ENCODE results near the gene GNLY.
"Not testable (repeated sequence)": the region's sequence is repeated elsewhere in the genome, so short reads cannot be mapped to it uniquely, and the experiment has no call there.

The GNLY gene

GRCh38 chr2:85714421-85714820 is 20.3 kb downstream of the GNLY start:
- DNase-seq (ENCODE audit: low spot score in 2 of 2); in situ Hi-C loops (cut with MboI; ENCODE audit: low sequenced_read_pairs); H3K4me1 ChIP-seq: not testable (repeated sequence)

GRCh38 chr2:85714841-85715240 is 20.7 kb downstream of the GNLY start:
- in situ Hi-C loops (cut with MboI; ENCODE audit: low sequenced_read_pairs) = no loop called here
- H3K4me3 ChIP-seq = no peak overlapping the region
- H3K27me3 ChIP-seq (ENCODE audit: low read depth) = no peaks in the 10 kb centered on the region
- no peak for DNase-seq (ENCODE audit: low spot score in 2 of 2)
- no peaks in the 10 kb centered on the region for H3K9me3 ChIP-seq
- no peaks in the 10 kb centered on the region for H3K36me3 ChIP-seq (replicated peaks)
- H3K4me1 ChIP-seq = no peaks in the 10 kb centered on the region

More at GRCh38 chr2:85714421-85714820, 20.3 kb downstream of the GNLY start:
- not testable (repeated sequence) for H3K9me3 ChIP-seq; H3K4me3 ChIP-seq; H3K27me3 ChIP-seq (ENCODE audit: low read depth); H3K36me3 ChIP-seq (replicated peaks)

- Histone ChIP-seq H3K9me3 (no peaks in the 10 kb centered on the region), H3K4me3 (no peak overlapping the region), H3K4me1 (no peaks in the 10 kb centered on the region), H3K36me3 (replicated peaks) (no peaks in the 10 kb centered on the region), H3K27me3 (ENCODE audit: low read depth) (no peaks in the 10 kb centered on the region)
- no peak for DNase-seq (ENCODE audit: low spot score in 2 of 2)
- in situ Hi-C loops (cut with MboI; ENCODE audit: low sequenced_read_pairs) = no loop called here
Observed at GRCh38 chr2:85716346-85716914, 22.3 kb downstream of the GNLY start.

- H3K9me3 ChIP-seq = no peaks in the 10 kb centered on the region
- H3K4me3 ChIP-seq = no peak overlapping the region
- no peaks in the 10 kb centered on the region for H3K27me3 ChIP-seq (ENCODE audit: low read depth)
- DNase-seq (ENCODE audit: low spot score in 2 of 2) = no peak
- H3K4me1 ChIP-seq = no peaks in the 10 kb centered on the region
- no peaks in the 10 kb centered on the region for H3K36me3 ChIP-seq (replicated peaks)
- in situ Hi-C loops (cut with MboI; ENCODE audit: low sequenced_read_pairs) = no loop called here
Observed at GRCh38 chr2:85717308-85718008, 23.3 kb downstream of the GNLY start.

- in situ Hi-C loops (cut with MboI; ENCODE audit: low sequenced_read_pairs) = no loop called here
- no peaks in the 10 kb centered on the region for H3K4me1 ChIP-seq
- H3K27me3 ChIP-seq (ENCODE audit: low read depth) = no peaks in the 10 kb centered on the region
- no peak for DNase-seq (ENCODE audit: low spot score in 2 of 2)
- no peaks in the 10 kb centered on the region for H3K9me3 ChIP-seq
- H3K36me3 ChIP-seq (replicated peaks) = no peaks in the 10 kb centered on the region
- H3K4me3 ChIP-seq = no peak overlapping the region
Observed at GRCh38 chr2:85718009-85718391, 23.8 kb downstream of the GNLY start.

- Histone ChIP-seq H3K4me3 (no peak overlapping the region), H3K9me3 (no peaks in the 10 kb centered on the region), H3K4me1 (no peaks in the 10 kb centered on the region), H3K36me3 (replicated peaks) (no peaks in the 10 kb centered on the region), H3K27me3 (ENCODE audit: low read depth) (no peaks in the 10 kb centered on the region)
- in situ Hi-C loops (cut with MboI; ENCODE audit: low sequenced_read_pairs) = no loop called here
- no peak for DNase-seq (ENCODE audit: low spot score in 2 of 2)
Observed at GRCh38 chr2:85718885-85719492, 24.8 kb downstream of the GNLY start.

- no peak overlapping the region for H3K4me3 ChIP-seq
- no peak for DNase-seq (ENCODE audit: low spot score in 2 of 2)
- no peaks in the 10 kb centered on the region for H3K27me3 ChIP-seq (ENCODE audit: low read depth)
- no peaks in the 10 kb centered on the region for H3K4me1 ChIP-seq
- no peaks in the 10 kb centered on the region for H3K36me3 ChIP-seq (replicated peaks)
- in situ Hi-C loops (cut with MboI; ENCODE audit: low sequenced_read_pairs) = no loop called here
- no peaks in the 10 kb centered on the region for H3K9me3 ChIP-seq
Observed at GRCh38 chr2:85719609-85720240, 25.6 kb downstream of the GNLY start.

- no peaks in the 10 kb centered on the region for H3K9me3 ChIP-seq
- no peak overlapping the region for H3K4me3 ChIP-seq
- peaks cover 1% of the 10 kb centered on the region; the same call in 1 of the 2 replicates for H3K27me3 ChIP-seq (ENCODE audit: low read depth)
- no peak for DNase-seq (ENCODE audit: low spot score in 2 of 2)
- H3K36me3 ChIP-seq (replicated peaks) = no peaks in the 10 kb centered on the region
- in situ Hi-C loops (cut with MboI; ENCODE audit: low sequenced_read_pairs) = no loop called here
- H3K4me1 ChIP-seq = no peaks in the 10 kb centered on the region
Observed at GRCh38 chr2:85720533-85720932, 26.4 kb downstream of the GNLY start.

- no peaks in the 10 kb centered on the region for H3K36me3 ChIP-seq (replicated peaks)
- no peak for DNase-seq (ENCODE audit: low spot score in 2 of 2)
- H3K9me3 ChIP-seq = no peaks in the 10 kb centered on the region
- no peak overlapping the region for H3K4me3 ChIP-seq
- in situ Hi-C loops (cut with MboI; ENCODE audit: low sequenced_read_pairs) = no loop called here
- peaks cover 2% of the 10 kb centered on the region for H3K27me3 ChIP-seq (ENCODE audit: low read depth)
- H3K4me1 ChIP-seq = no peaks in the 10 kb centered on the region
Observed at GRCh38 chr2:85721641-85722040, 27.5 kb downstream of the GNLY start.

- peaks cover 2% of the 10 kb centered on the region for H3K27me3 ChIP-seq (ENCODE audit: low read depth)
- H3K4me3 ChIP-seq = no peak overlapping the region
- in situ Hi-C loops (cut with MboI; ENCODE audit: low sequenced_read_pairs) = no loop called here
- H3K36me3 ChIP-seq (replicated peaks) = no peaks in the 10 kb centered on the region
- no peaks in the 10 kb centered on the region for H3K9me3 ChIP-seq
- no peak for DNase-seq (ENCODE audit: low spot score in 2 of 2)
- H3K4me1 ChIP-seq = no peaks in the 10 kb centered on the region
Observed at GRCh38 chr2:85722519-85722918, 28.4 kb downstream of the GNLY start.

GRCh38 chr2:85723707-85724360 is 29.7 kb downstream of the GNLY start:
- no peak for DNase-seq (ENCODE audit: low spot score in 2 of 2)

GRCh38 chr2:85724731-85725181 is 30.6 kb downstream of the GNLY start:
- in situ Hi-C loops (cut with MboI; ENCODE audit: low sequenced_read_pairs) = no loop called here
- DNase-seq (ENCODE audit: low spot score in 2 of 2) = no peak
- Histone ChIP-seq H3K36me3 (replicated peaks) (no peaks in the 10 kb centered on the region), H3K27me3 (ENCODE audit: low read depth) (peaks cover 2% of the 10 kb centered on the region), H3K4me1 (no peaks in the 10 kb centered on the region), H3K9me3 (no peaks in the 10 kb centered on the region), H3K4me3 (no peak overlapping the region)

More at GRCh38 chr2:85723707-85724360, 29.7 kb downstream of the GNLY start:
- Histone ChIP-seq H3K4me3 (no peak overlapping the region), H3K36me3 (replicated peaks) (no peaks in the 10 kb centered on the region), H3K27me3 (ENCODE audit: low read depth) (peaks cover 2% of the 10 kb centered on the region), H3K4me1 (no peaks in the 10 kb centered on the region), H3K9me3 (no peaks in the 10 kb centered on the region)
- in situ Hi-C loops (cut with MboI; ENCODE audit: low sequenced_read_pairs) = no loop called here

GRCh38 chr2:85725451-85725850 is 31.3 kb downstream of the GNLY start:
- in situ Hi-C loops (cut with MboI; ENCODE audit: low sequenced_read_pairs) = no loop called here
- H3K4me1 ChIP-seq = no peaks in the 10 kb centered on the region

More at GRCh38 chr2:85725451-85725850, 31.3 kb downstream of the GNLY start:
- Histone ChIP-seq H3K27me3 (ENCODE audit: low read depth) (peaks cover 2% of the 10 kb centered on the region), H3K4me3 (no peak overlapping the region), H3K9me3 (no peaks in the 10 kb centered on the region), H3K36me3 (replicated peaks) (no peaks in the 10 kb centered on the region)
- DNase-seq (ENCODE audit: low spot score in 2 of 2) = no peak

All from HAP-1 (cell line).